Endothelial cell of umbilical vein (primary cell): ENCODE results near the gene SORCS1. TPM values are rescaled to one million over a fixed set of nuclear protein-coding genes. Genes with fewer than 3 reads are reported as not detected.

Experiments
- BruUV-seq: library from RNA; stranded (reverse); fragments of 400-500 nt; replicated peaks from 2 replicates; lab custom pipeline; 2021; lab: Mats Ljungman, UMichigan
- CTCF ChIA-PET: fragments of 300-600, 350-600 bp; sonication (Branson Sonifier 250); formaldehyde crosslinking; loops from one replicate; lab custom pipeline; 2021; ENCODE audit warnings: antibody characterized with exemption, inconsistent platforms; lab: Charles Lee
- POLR2A ChIA-PET: fragments of 300-600, 350-600 bp; sonication (Branson Sonifier 250); formaldehyde crosslinking; loops from one replicate; lab custom pipeline; 2021; ENCODE audit warnings: antibody characterized with exemption, inconsistent platforms; lab: Charles Lee
- DNase-seq: peaks from one replicate; pipeline ENCODE4 v3.0.0-alpha.2; 2011; ENCODE audit warnings: low read depth, low spot score
- FAIRE-seq: peaks from 2 replicates; lab custom pipeline; 2011; peaks lifted over from hg19 to GRCh38; lab: Jason Lieb, UNC
- H2AFZ ChIP-seq: 2 replicates; pipeline ENCODE4 v1.6.0; 2012; ENCODE audit warnings: low read depth, low read length, control low read depth, inconsistent platforms
- H3K27ac ChIP-seq: 2 replicates; pipeline ENCODE4 v1.5.1; 2011; ENCODE audit warnings: low read depth, mild to moderate bottlenecking, control low read depth, low read length, moderate library complexity; ENCODE audit not compliant: insufficient read depth
- H3K27me3 ChIP-seq, 2 experiments: 2 replicates each; pipeline versions ENCODE4 v1.6.0 to v1.6.1; 2011; ENCODE audit warnings: low read length in 2 of 2, mixed read lengths in 1 of 2; ENCODE audit not compliant: control insufficient read depth in 2 of 2, insufficient read depth in 2 of 2
- H3K36me3 ChIP-seq, 2 experiments: 2 replicates in 1 of 2; 3 replicates in 1 of 2; pipeline ENCODE4 v1.5.1; 2011; ENCODE audit warnings: low read length in 2 of 2, mild to moderate bottlenecking in 1 of 2, moderate library complexity in 1 of 2; ENCODE audit not compliant: control insufficient read depth in 2 of 2, insufficient read depth in 2 of 2; ENCODE audit errors: extremely low read depth in 1 of 2
- H3K4me1 ChIP-seq: 3 replicates; pipeline ENCODE4 v1.5.1; 2011; ENCODE audit warnings: mild to moderate bottlenecking, low read length; ENCODE audit not compliant: control insufficient read depth, insufficient read depth; ENCODE audit errors: extremely low read depth
- H3K4me2 ChIP-seq: 2 replicates; pipeline ENCODE4 v1.6.1; 2011; ENCODE audit warnings: low read length, control low read depth, mixed read lengths; ENCODE audit not compliant: insufficient read depth
- H3K4me3 ChIP-seq, 3 experiments: fragments of 200-600 bp in 1 of 3; sonication (generic), shearing (Covaris generic) in 1 of 3; replicated peaks in 1 of 3; 2 replicates each; pipeline ENCODE4 v1.5.1; 2011 to 2016; ENCODE audit warnings: control low read depth in 3 of 3, low read length in 3 of 3, mild to moderate bottlenecking in 2 of 3, inconsistent platforms in 1 of 3, low read depth in 1 of 3, moderate library complexity in 1 of 3; ENCODE audit not compliant: insufficient read depth in 1 of 3
- H3K79me2 ChIP-seq: 2 replicates; pipeline ENCODE4 v1.6.0; 2012; ENCODE audit warnings: low read length, inconsistent platforms; ENCODE audit not compliant: control insufficient read depth, insufficient read depth
- H3K9ac ChIP-seq: replicated peaks from 2 replicates; pipeline ENCODE3; 2011; ENCODE audit warnings: low read length, control low read depth; ENCODE audit not compliant: insufficient read depth; ENCODE audit errors: extremely low read depth
- H3K9me1 ChIP-seq: replicated peaks from 3 replicates; pipeline ENCODE4 v1.6.0; 2011; ENCODE audit warnings: mild to moderate bottlenecking, low read length; ENCODE audit not compliant: control insufficient read depth, insufficient read depth; ENCODE audit errors: extremely low read depth
- H3K9me3 ChIP-seq: replicated peaks from 2 replicates; pipeline ENCODE4 v1.5.1; 2012; ENCODE audit warnings: low read length, inconsistent platforms; ENCODE audit not compliant: control insufficient read depth, insufficient read depth
- H4K20me1 ChIP-seq: replicated peaks from 2 replicates; pipeline ENCODE3; 2011; ENCODE audit warnings: mild to moderate bottlenecking, low read length; ENCODE audit not compliant: control insufficient read depth, insufficient read depth; ENCODE audit errors: extremely low read depth
- EZH2 ChIP-seq: IDR thresholded peaks from 2 replicates; pipeline ENCODE4 v1.6.1; 2012; ENCODE audit warnings: borderline replicate concordance, low read depth, mild to moderate bottlenecking, moderate library complexity, low read length, inconsistent platforms; ENCODE audit not compliant: severe bottlenecking
- FOS ChIP-seq: IDR thresholded peaks from 2 replicates; pipeline ENCODE4 v1.6.1; 2011; ENCODE audit warnings: mild to moderate bottlenecking, low read length, moderate library complexity, borderline replicate concordance; ENCODE audit not compliant: insufficient read depth
- GATA2 ChIP-seq: IDR thresholded peaks from 2 replicates; pipeline ENCODE4 v1.7.0; 2011; ENCODE audit warnings: low read depth, mild to moderate bottlenecking, moderate library complexity, mixed read lengths, low read length; ENCODE audit not compliant: insufficient read length, insufficient read depth
- JUN ChIP-seq: IDR thresholded peaks from 2 replicates; pipeline ENCODE4 v1.6.1; 2011; ENCODE audit warnings: borderline replicate concordance, low read depth; ENCODE audit not compliant: insufficient read length, insufficient read depth
- POLR2A ChIP-seq: IDR thresholded peaks from 2 replicates; pipeline ENCODE4 v1.6.1; 2012; ENCODE audit warnings: low read depth, mild to moderate bottlenecking, control low read depth, low read length
- POLR2AphosphoS5 ChIP-seq: IDR thresholded peaks from 2 replicates; pipeline ENCODE4 v1.6.1; 2012; ENCODE audit warnings: low read depth, mild to moderate bottlenecking, control low read depth, low read length, moderate library complexity; ENCODE audit not compliant: insufficient read depth
- dilution Hi-C: fragments of 300-500 bp; cut with MboI; formaldehyde crosslinking; loops from one replicate; pipeline ENCODE4 v1.15.0; 2019; ENCODE audit warnings: low sequenced_read_pairs; ENCODE audit not compliant: extremely low pct_ligation_motif_present
- intact Hi-C: fragments of 100-400 bp; cut with micrococcal nuclease; formaldehyde crosslinking; loops from one replicate; pipeline ENCODE4 v1.10.0; 2022
- polyA plus RNA-seq, 4 experiments: library from polyadenylated mRNA; depleted of rRNA in 3 of 4; stranded (reverse) in 3 of 4; unstranded in 1 of 4; fragments of >200 nt; gene quantifications; 2 replicates each; pipeline versions ENCODE4 v1.2.1 to v1.2.3, GENCODE V29; 2011 to 2012; ENCODE audit warnings: missing spikeins in 1 of 4
- total RNA-seq: library from RNA; stranded (reverse); gene quantifications from 2 replicates; pipeline ENCODE4 v1.2.3, GENCODE V29; 2021

The SORCS1 gene
- total and polyA plus RNA-seq, 2 donors (not counting 3 experiments of a cell fraction or from before 2014, with no cell fraction given): not detected

- POLR2A ChIA-PET: no interaction called here
- TF ChIP-seq GATA2 (no peak), POLR2AphosphoS5 (no peak), EZH2 (no peak), POLR2A (no peak)
- no peaks in the 10 kb centered on the region for H3K9me1 ChIP-seq
- no peaks in the 10 kb centered on the region for H3K79me2 ChIP-seq
- DNase-seq: no peak
- no TSS peak for BruUV-seq
- FAIRE-seq: no peak
- intact Hi-C loops (no loop called here), dilution Hi-C loops (no loop called here)
- H3K36me3 ChIP-seq: no peaks in the 10 kb centered on the region
- H2AFZ ChIP-seq: no peak overlapping the region
- CTCF ChIA-PET: no interaction called here
- no peaks in the 10 kb centered on the region for H3K4me1 ChIP-seq
- H3K4me2 ChIP-seq: no peak overlapping the region
- no peak overlapping the region for H3K9ac ChIP-seq
- peaks cover 2% of the 10 kb centered on the region for H3K9me3 ChIP-seq
- no peak overlapping the region for H3K4me3 ChIP-seq
- no peaks in the 10 kb centered on the region for H3K27me3 ChIP-seq
- H4K20me1 ChIP-seq: no peaks in the 10 kb centered on the region
- H3K27ac ChIP-seq: no peak overlapping the region
Observed at GRCh38 chr10:106952033-106952432, 212.5 kb downstream of the SORCS1 start.

DNA sequence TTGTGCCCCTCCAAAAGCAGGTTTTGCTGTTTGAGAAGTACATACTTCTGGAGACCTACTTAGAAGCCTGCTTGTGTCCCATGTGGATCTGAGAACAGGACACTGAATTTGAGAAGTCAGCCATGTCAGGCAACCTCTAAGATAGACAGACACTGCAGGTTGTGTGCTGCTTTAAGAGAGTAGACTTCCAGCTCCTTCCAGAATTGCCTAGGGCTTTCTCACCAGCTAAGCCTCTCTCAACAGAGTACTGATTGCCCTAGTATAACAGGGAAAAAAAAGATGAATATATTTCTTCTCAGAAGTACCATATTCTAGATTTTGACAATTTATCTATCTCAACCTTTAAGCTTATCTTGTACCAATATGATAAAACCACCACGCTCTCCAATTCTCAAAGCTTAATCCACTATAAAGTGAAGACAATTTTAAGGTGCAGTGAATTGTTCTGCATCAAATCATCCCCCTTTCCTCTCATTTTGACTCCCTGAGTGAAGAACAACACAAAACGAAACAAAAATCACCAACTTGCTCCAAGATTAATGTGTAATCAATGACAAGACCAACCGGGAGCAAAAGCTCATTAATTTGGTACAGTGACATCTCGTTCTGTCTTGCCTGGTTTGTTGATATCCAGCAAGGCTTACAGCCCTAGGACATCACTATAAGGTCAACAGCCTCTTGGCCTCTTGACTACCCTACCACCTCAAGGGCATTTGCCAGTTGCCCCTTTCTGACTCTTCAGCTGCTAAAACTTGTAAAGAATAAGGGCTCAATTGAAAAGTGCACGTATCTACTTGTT lies 214.6 kb downstream of the SORCS1 start:
- H3K27me3 ChIP-seq: no peaks in the 10 kb centered on the region
- peaks cover 2% of the 10 kb centered on the region for H3K9me3 ChIP-seq
- BruUV-seq: no TSS peak
- intact Hi-C loops: no loop called here
- FAIRE-seq (no peak), DNase-seq (no peak)
- H3K9me1 ChIP-seq: no peaks in the 10 kb centered on the region
- no peak overlapping the region for H3K27ac ChIP-seq
- no peaks in the 10 kb centered on the region for H4K20me1 ChIP-seq
- CTCF ChIA-PET: no interaction called here
- H3K4me2 ChIP-seq: no peak overlapping the region
- dilution Hi-C loops: no loop called here
- POLR2A ChIA-PET: no interaction called here
- TF ChIP-seq JUN (no peak), POLR2A (no peak), FOS (no peak), EZH2 (no peak), POLR2AphosphoS5 (no peak)
- H2AFZ ChIP-seq: no peak overlapping the region
- H3K4me3 ChIP-seq: no peak overlapping the region
- no peaks in the 10 kb centered on the region for H3K4me1 ChIP-seq
- no peak overlapping the region for H3K9ac ChIP-seq
- no peaks in the 10 kb centered on the region for H3K79me2 ChIP-seq
- H3K36me3 ChIP-seq: no peaks in the 10 kb centered on the region
